ACC112 (cell line): ENCODE measurements around the gene COL19A1.

Experiments used
- H2AFZ ChIP-seq: fragments of 200-600 bp; sonication (generic); one replicate; pipeline ENCODE4 v1.6.0; 2017; ENCODE audit warnings: antibody characterized with exemption, low read length; ENCODE audit not compliant: unreplicated experiment
- H3K27ac ChIP-seq: fragments of 200-600 bp; sonication (generic); 2 replicates; pipeline ENCODE4 v1.5.1; 2014; ENCODE audit warnings: low read depth, mild to moderate bottlenecking, antibody characterized with exemption, low read length, moderate library complexity
- H3K27me3 ChIP-seq: fragments of 200-600 bp; sonication (generic); 2 replicates; pipeline ENCODE4 v1.6.1; 2014; ENCODE audit warnings: mild to moderate bottlenecking, antibody characterized with exemption, low read length, moderate library complexity, mixed read lengths; ENCODE audit not compliant: insufficient read depth
- H3K36me3 ChIP-seq: fragments of 200-600 bp; sonication (generic); 2 replicates; pipeline ENCODE4 v1.6.1; 2016; ENCODE audit warnings: mild to moderate bottlenecking, antibody characterized with exemption, low read length, moderate library complexity, mixed read lengths; ENCODE audit not compliant: insufficient read depth
- H3K4me1 ChIP-seq: fragments of 200-600 bp; sonication (generic); one replicate; pipeline ENCODE4 v1.6.1; 2016; ENCODE audit warnings: low read length, mixed read lengths; ENCODE audit not compliant: insufficient read depth, unreplicated experiment, control insufficient read depth
- H3K4me3 ChIP-seq: fragments of 200-600 bp; sonication (generic); 2 replicates; pipeline ENCODE4 v1.5.1; 2014; ENCODE audit warnings: mild to moderate bottlenecking, low read depth, low read length
- H3K79me2 ChIP-seq: fragments of 200-600 bp; sonication (generic); one replicate; pipeline ENCODE4 v1.6.0; 2016; ENCODE audit warnings: low read length; ENCODE audit not compliant: control insufficient read depth, unreplicated experiment, insufficient read depth

Gene COL19A1

GRCh38 chr6:69933239-69933638, 66.9 kb downstream of the COL19A1 start:
- no peaks in the 10 kb centered on the region for H3K27me3 ChIP-seq
- H3K4me3 ChIP-seq: no peak overlapping the region
- no peaks in the 10 kb centered on the region for H3K36me3 ChIP-seq
- no peaks in the 10 kb centered on the region for H3K79me2 ChIP-seq
- H3K4me1 ChIP-seq: peaks cover 29% of the 10 kb centered on the region
- H3K27ac ChIP-seq: peak overlapping the region; percentile 3; the same call in 1 of the 2 replicates
- H2AFZ ChIP-seq: peak overlapping the region; percentile 9

- Histone ChIP-seq H3K27me3 (no peaks in the 10 kb centered on the region), H3K79me2 (no peaks in the 10 kb centered on the region), H3K36me3 (no peaks in the 10 kb centered on the region), H3K4me3 (no peak overlapping the region), H2AFZ (no peak overlapping the region), H3K4me1 (peaks cover 29% of the 10 kb centered on the region), H3K27ac (no peak overlapping the region)
These were observed 68.7 kb downstream of the COL19A1 start for GRCh38 chr6:69935079-69935478.

GRCh38 chr6:69936674-69937363, 70.5 kb downstream of the COL19A1 start:
- no peak overlapping the region for H3K4me3 ChIP-seq
- H3K4me1 ChIP-seq: peaks cover 24% of the 10 kb centered on the region
- H3K36me3 ChIP-seq: no peaks in the 10 kb centered on the region
- H3K27me3 ChIP-seq: no peaks in the 10 kb centered on the region
- H3K27ac ChIP-seq: no peak overlapping the region
- H2AFZ ChIP-seq: peak overlapping the region; percentile 9
- H3K79me2 ChIP-seq: no peaks in the 10 kb centered on the region

GRCh38 chr6:69937402-69938136, 71.2 kb downstream of the COL19A1 start:
- no peaks in the 10 kb centered on the region for H3K79me2 ChIP-seq
- no peaks in the 10 kb centered on the region for H3K36me3 ChIP-seq
- no peak overlapping the region for H2AFZ ChIP-seq
- H3K27me3 ChIP-seq: no peaks in the 10 kb centered on the region
- H3K27ac ChIP-seq: no peak overlapping the region
- peaks cover 24% of the 10 kb centered on the region for H3K4me1 ChIP-seq
- no peak overlapping the region for H3K4me3 ChIP-seq

GRCh38 chr6:69942485-69942884, 76.1 kb downstream of the COL19A1 start:
- Histone ChIP-seq H3K4me3 (no peak overlapping the region), H2AFZ (no peak overlapping the region), H3K4me1 (peaks cover 2% of the 10 kb centered on the region), H3K27me3 (no peaks in the 10 kb centered on the region), H3K36me3 (no peaks in the 10 kb centered on the region), H3K79me2 (no peaks in the 10 kb centered on the region), H3K27ac (no peak overlapping the region)

- no peaks in the 10 kb centered on the region for H3K27me3 ChIP-seq
- H3K4me1 ChIP-seq: no peaks in the 10 kb centered on the region
- H3K36me3 ChIP-seq: no peaks in the 10 kb centered on the region
- H3K79me2 ChIP-seq: no peaks in the 10 kb centered on the region
- no peak overlapping the region for H3K27ac ChIP-seq
- no peak overlapping the region for H2AFZ ChIP-seq
- H3K4me3 ChIP-seq: no peak overlapping the region
These were observed 78.8 kb downstream of the COL19A1 start for GRCh38 chr6:69945192-69945591.

- Histone ChIP-seq H3K79me2 (no peaks in the 10 kb centered on the region), H2AFZ (no peak overlapping the region)
These were observed 82.2 kb downstream of the COL19A1 start for GRCh38 chr6:69948479-69949114.

GRCh38 chr6:69953491-69953890, 87.1 kb downstream of the COL19A1 start:
- Histone ChIP-seq H3K27ac (no peak overlapping the region), H2AFZ (no peak overlapping the region), H3K79me2 (no peaks in the 10 kb centered on the region), H3K4me1 (peaks cover 4% of the 10 kb centered on the region), H3K27me3 (no peaks in the 10 kb centered on the region), H3K4me3 (no peak overlapping the region), H3K36me3 (no peaks in the 10 kb centered on the region)

More at GRCh38 chr6:69948479-69949114, 82.2 kb downstream of the COL19A1 start:
- no peaks in the 10 kb centered on the region for H3K27me3 ChIP-seq
- no peak overlapping the region for H3K27ac ChIP-seq
- no peaks in the 10 kb centered on the region for H3K36me3 ChIP-seq
- H3K4me3 ChIP-seq: no peak overlapping the region
- no peaks in the 10 kb centered on the region for H3K4me1 ChIP-seq

- H3K27me3 ChIP-seq: no peaks in the 10 kb centered on the region
- H2AFZ ChIP-seq: no peak overlapping the region
- no peaks in the 10 kb centered on the region for H3K36me3 ChIP-seq
- no peaks in the 10 kb centered on the region for H3K79me2 ChIP-seq
- H3K4me1 ChIP-seq: peaks cover 4% of the 10 kb centered on the region
- H3K4me3 ChIP-seq: no peak overlapping the region
- H3K27ac ChIP-seq: no peak overlapping the region
These were observed 88.4 kb downstream of the COL19A1 start for GRCh38 chr6:69954733-69955132.

GRCh38 chr6:69957985-69958559, 91.7 kb downstream of the COL19A1 start:
- no peak overlapping the region for H3K27ac ChIP-seq
- H3K4me3 ChIP-seq: no peak overlapping the region
- no peaks in the 10 kb centered on the region for H3K79me2 ChIP-seq
- H3K4me1 ChIP-seq: peaks cover 4% of the 10 kb centered on the region
- no peaks in the 10 kb centered on the region for H3K36me3 ChIP-seq
- H2AFZ ChIP-seq: peak overlapping the region; percentile 33
- no peaks in the 10 kb centered on the region for H3K27me3 ChIP-seq
